A549 (cell line): ENCODE results near the gene GSTA1. TPM values are rescaled to one million over a fixed set of nuclear protein-coding genes. Genes with fewer than 3 reads are reported as not detected.
"Not testable (repeated sequence)": the region's sequence is repeated elsewhere in the genome, so short reads cannot be mapped to it uniquely, and the experiment has no call there.

Experiments
- ATAC-seq, 2 experiments: fragments of 200-7000 bp in 1 of 2; fragments of >200 bp in 1 of 2; cut with Nextera tagmentation in 1 of 2; cut with Tn5 transposase in 1 of 2; 3 replicates each; pipeline versions ENCODE4 v1.8.0 to v1.9.1; 2018 to 2020; ENCODE audit warnings: mild to moderate bottlenecking in 1 of 2, moderate library complexity in 1 of 2
- CTCF ChIA-PET: fragments of 300-600 bp; sonication (Branson Sonifier 250); formaldehyde crosslinking; extraction: SDS; loops from one replicate; lab custom pipeline; 2021; ENCODE audit warnings: antibody characterized with exemption, inconsistent platforms; lab: Yijun Ruan, JAX
- POLR2A ChIA-PET: fragments of 350-600 bp; formaldehyde crosslinking; extraction: SDS; loops from one replicate; lab custom pipeline; 2021; ENCODE audit warnings: antibody characterized with exemption, inconsistent platforms; lab: Yijun Ruan, JAX
- DNase-seq, 2 experiments: peaks; one replicate each; pipeline versions ENCODE4 v3.0.0 to v3.0.0-alpha.2; 2011 to 2016; ENCODE audit warnings: low read depth in 1 of 2, low spot score in 1 of 2
- FAIRE-seq: peaks from 2 replicates; lab custom pipeline; 2011; peaks lifted over from hg19 to GRCh38; lab: Jason Lieb, UNC
- H3K27ac ChIP-seq, 2 experiments: fragments of >200 bp; sonication (Bioruptor Twin); formaldehyde crosslinking; 3 replicates each; pipeline ENCODE4 v1.5.1; 2016 to 2017
- H3K4me1 ChIP-seq: fragments of >200 bp; sonication (Bioruptor Twin); formaldehyde crosslinking; 3 replicates; pipeline ENCODE4 v1.6.1; 2016
- H3K4me2 ChIP-seq: fragments of >200 bp; sonication (Bioruptor Twin); formaldehyde crosslinking; 3 replicates; pipeline ENCODE4 v1.6.1; 2016
- H3K4me3 ChIP-seq: fragments of >200 bp; sonication (Bioruptor Twin); formaldehyde crosslinking; 3 replicates; pipeline ENCODE4 v1.5.1; 2016
- H3K9me3 ChIP-seq: fragments of >200 bp; sonication (Bioruptor Twin); formaldehyde crosslinking; 3 replicates; pipeline ENCODE4 v1.6.1; 2016
- ATOH8 ChIP-seq: fragments of 250-450 bp; sonication (Bioruptor Pico); IDR thresholded peaks from 2 replicates; pipeline ENCODE4 v1.5.0; 2020; ENCODE audit warnings: low read depth, mild to moderate bottlenecking, moderate library complexity
- BHLHE40 ChIP-seq: IDR thresholded peaks from 2 replicates; pipeline ENCODE4 v1.6.1; 2012; ENCODE audit warnings: low read depth, low read length, inconsistent platforms
- CBX2 ChIP-seq: fragments of 200-600 bp; sonication (generic); IDR thresholded peaks from 2 replicates; pipeline ENCODE4 v1.6.1; 2016; ENCODE audit warnings: low read depth, mild to moderate bottlenecking, borderline replicate concordance
- CHD2 ChIP-seq: fragments of 150-350 bp; IDR thresholded peaks from 2 replicates; pipeline ENCODE4 v1.6.1; 2014; ENCODE audit warnings: low read length; ENCODE audit not compliant: partially characterized antibody
- EHMT2 ChIP-seq: fragments of 200-600 bp; sonication (generic); IDR thresholded peaks from 2 replicates; pipeline ENCODE4 v1.6.1; 2016; ENCODE audit warnings: antibody characterized with exemption, low read depth, mild to moderate bottlenecking, moderate library complexity
- ESRRA ChIP-seq: fragments of 150-350 bp; IDR thresholded peaks from 2 replicates; pipeline ENCODE4 v1.6.1; 2014; ENCODE audit warnings: mild to moderate bottlenecking, low read length, borderline replicate concordance
- FOSL2 ChIP-seq, 2 experiments: fragments of 450-650 bp in 1 of 2; fragments of >200 bp in 1 of 2; sonication (Bioruptor Twin) in 1 of 2; formaldehyde crosslinking; IDR thresholded peaks; 2 replicates each; pipeline versions ENCODE4 v1.5.0 to v1.6.1; 2016 to 2020; ENCODE audit warnings: mild to moderate bottlenecking in 1 of 2, moderate library complexity in 1 of 2
- HOXB13 ChIP-seq: fragments of 250-450 bp; sonication (Bioruptor Pico); IDR thresholded peaks from 2 replicates; pipeline ENCODE4 v1.5.0; 2020; ENCODE audit warnings: low read depth, mild to moderate bottlenecking, moderate library complexity
- HOXB5 ChIP-seq: fragments of 250-450 bp; sonication (Bioruptor Pico); IDR thresholded peaks from 2 replicates; pipeline ENCODE4 v1.5.0; 2020; ENCODE audit warnings: mild to moderate bottlenecking, moderate library complexity
- RCOR1 ChIP-seq: fragments of 150-350 bp; IDR thresholded peaks from 2 replicates; pipeline ENCODE4 v1.6.1; 2014; ENCODE audit warnings: antibody characterized with exemption, low read length, low read depth
- REST ChIP-seq: fragments of 200-600 bp; sonication (generic); IDR thresholded peaks from 2 replicates; pipeline ENCODE4 v1.6.1; 2016; ENCODE audit warnings: antibody characterized with exemption, mild to moderate bottlenecking, moderate library complexity
- RNF2 ChIP-seq: fragments of 200-600 bp; sonication (generic); IDR thresholded peaks from 2 replicates; pipeline ENCODE4 v1.6.1; 2016; ENCODE audit warnings: low read depth, mild to moderate bottlenecking, antibody characterized with exemption, moderate library complexity, borderline replicate concordance
- TFCP2L1 ChIP-seq: fragments of 250-450 bp; sonication (Bioruptor Pico); IDR thresholded peaks from 2 replicates; pipeline ENCODE4 v1.5.0; 2021; ENCODE audit warnings: mild to moderate bottlenecking
- ZC3H11A ChIP-seq: fragments of 450-650 bp; IDR thresholded peaks from 2 replicates; pipeline ENCODE4 v1.6.1; 2014; ENCODE audit warnings: antibody characterized with exemption, mild to moderate bottlenecking
- WGBS: methylation state at CpG from one replicate; pipeline ENCODE4 v1.1.6; 2017; ENCODE audit errors: missing lambda C conversion rate; 5-methylcytosine and 5-hydroxymethylcytosine counted together
- polyA plus RNA-seq, 4 experiments: library from polyadenylated mRNA; depleted of rRNA in 3 of 4; stranded (reverse); fragments of >200 nt; fragmentation: RNase III in 1 of 4; extraction: RNeasy Plus Mini Kit Qiagen cat#74134 plus additional on column Dnase treatment in 1 of 4; gene quantifications; 2 replicates in 3 of 4; 3 replicates in 1 of 4; pipeline ENCODE4 v1.2.3, GENCODE V29; 2011 to 2017

The GSTA1 gene
- polyA plus RNA-seq, 2 of the 4 experiments (the other 2 are of a cell fraction), result 0.93 TPM; not detected in 1

- H3K27ac ChIP-seq, CTCF ChIA-PET, FAIRE-seq, H3K4me3 ChIP-seq, H3K9me3 ChIP-seq, H3K4me2 ChIP-seq, H3K4me1 ChIP-seq, POLR2A ChIA-PET, DNase-seq, ATAC-seq: not testable (repeated sequence)
- 7% methylated on average over 1 of the region's 1 CpG for WGBS
Measured at GRCh38 chr6:52799272-52799671, 4.3 kb downstream of the GSTA1 start.

GRCh38 chr6:52794366-52794765 is 9.2 kb downstream of the GSTA1 start:
- H3K4me1 ChIP-seq, H3K4me2 ChIP-seq, POLR2A ChIA-PET, H3K27ac ChIP-seq, H3K4me3 ChIP-seq, H3K9me3 ChIP-seq, FAIRE-seq, ATAC-seq, DNase-seq: not testable (repeated sequence)
- CTCF ChIA-PET, result interaction anchor here (0.6 kb wide), 1 partner anchor 1758 kb away, joined by 3 read pairs; no protein-coding TSS in a partner anchor
- WGBS, result 63% methylated on average over 2 of the region's 2 CpGs

- H3K4me3 ChIP-seq, result no peak overlapping the region
- TF ChIP-seq HOXB13 (no peak), FOSL2 (IDR thresholded peaks at IDR 0.05) (no peak), FOSL2 (CRISPR knock-in tag; IDR thresholded peaks at IDR 0.05) (no peak), BHLHE40 (no peak), ATOH8 (CRISPR knock-in tag) (no peak), ZC3H11A (no peak), RNF2 (no peak), HOXB5 (CRISPR knock-in tag) (no peak), EHMT2 (no peak), ESRRA (no peak), CHD2 (no peak), REST (no peak), CBX2 (no peak), TFCP2L1 (no peak), RCOR1 (no peak)
- CTCF ChIA-PET, result no interaction called here
- no peak for FAIRE-seq
- POLR2A ChIA-PET, result no interaction called here
- H3K9me3 ChIP-seq, result no peaks in the 10 kb centered on the region
- no CpG with 5 or more reads among the region's 1 CpG for WGBS
- H3K4me2 ChIP-seq, result no peak overlapping the region
- DNase-seq, result no peak
- no peak overlapping the region for H3K27ac ChIP-seq
- H3K4me1 ChIP-seq, result peaks cover 3% of the 10 kb centered on the region; the same call in 1 of the 3 replicates
- ATAC-seq, result no peak
Measured at GRCh38 chr6:52790861-52791260, 12.8 kb downstream of the GSTA1 start.

- not testable (repeated sequence) for FAIRE-seq, H3K27ac ChIP-seq, H3K4me1 ChIP-seq, DNase-seq, H3K9me3 ChIP-seq, H3K4me3 ChIP-seq, ATAC-seq, H3K4me2 ChIP-seq
- WGBS, result 92% methylated on average over 1 of the region's 1 CpG
- ChIA-PET CTCF (interaction anchor here (0.7 kb wide), 1 partner anchor 243 kb away, joined by 3 read pairs; no protein-coding TSS in a partner anchor), POLR2A (interaction anchor here (0.6 to 0.7 kb wide), 2 partner anchors 201 to 604 kb away, joined by 3 to 4 read pairs; no protein-coding TSS in a partner anchor)
Measured at GRCh38 chr6:52789658-52790057, 14.0 kb downstream of the GSTA1 start.
